Ammon's horn (tissue), 1 donor: ENCODE results near the gene KCNJ12.
"Not testable (repeated sequence)": the region's sequence is repeated elsewhere in the genome, so short reads cannot be mapped to it uniquely, and the experiment has no call there.

ENCODE experiments used
- DNase-seq: peaks from one replicate; pipeline ENCODE4 v3.0.0-alpha.2; 2016; ENCODE audit warnings: low spot score

KCNJ12 gene

GRCh38 chr17:21387616-21388015 lies 11.5 kb downstream of the KCNJ12 start:
- no peak for DNase-seq

DNA sequence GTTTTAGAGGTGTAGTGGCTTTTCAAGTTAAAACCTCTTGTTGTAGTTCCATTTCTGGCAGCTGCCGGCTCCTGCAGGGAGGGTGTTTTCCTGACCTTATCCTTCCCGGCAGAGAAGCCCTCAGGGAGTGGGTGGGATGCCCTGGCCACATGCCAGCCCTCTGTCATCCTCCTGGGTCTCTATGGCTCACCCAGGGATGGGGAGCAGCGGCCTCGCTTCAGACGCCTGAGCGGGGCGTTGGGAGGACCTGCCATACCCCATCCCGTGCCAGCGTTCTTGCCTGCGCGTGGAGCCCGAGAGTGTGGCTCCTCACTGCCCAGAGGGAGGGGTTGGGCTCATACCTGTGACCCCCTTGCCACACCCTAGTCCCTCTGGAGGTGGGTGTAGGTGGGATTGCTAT lies 11.9 kb downstream of the KCNJ12 start:
- no peak for DNase-seq

- no peak for DNase-seq
Measured at GRCh38 chr17:21388944-21389343, 12.8 kb downstream of the KCNJ12 start.

DNA sequence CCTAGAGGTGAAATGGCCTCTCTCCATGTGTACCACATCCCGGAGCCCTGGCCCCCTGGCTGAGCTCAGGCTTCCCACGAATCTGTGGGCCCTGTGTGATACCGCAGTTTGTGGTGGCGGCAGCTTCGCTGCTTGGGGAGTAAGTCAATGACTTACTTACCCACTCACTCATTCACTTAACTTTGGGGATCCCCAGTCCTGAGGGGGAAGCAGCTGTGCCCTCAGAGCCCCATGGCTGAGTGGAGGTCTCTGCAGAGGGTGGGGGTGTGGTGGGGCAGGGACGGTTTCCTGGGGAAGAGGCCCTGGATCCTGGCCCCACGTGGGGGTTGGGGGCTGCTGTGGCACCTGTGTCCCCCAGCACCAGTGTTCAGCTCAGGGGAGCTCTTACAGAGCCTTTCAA lies 13.2 kb downstream of the KCNJ12 start:
- DNase-seq = no peak

GRCh38 chr17:21390294-21390693 lies 14.1 kb downstream of the KCNJ12 start:
- no peak for DNase-seq

- DNase-seq = no peak
Measured at GRCh38 chr17:21392266-21392665, 16.1 kb downstream of the KCNJ12 start.

- no peak for DNase-seq
Measured at GRCh38 chr17:21394265-21394664, 18.1 kb downstream of the KCNJ12 start.

- no peak for DNase-seq
Measured at GRCh38 chr17:21395764-21396163, 19.6 kb downstream of the KCNJ12 start.

- no peak for DNase-seq
Measured at GRCh38 chr17:21396237-21396636, 20.1 kb downstream of the KCNJ12 start.

GRCh38 chr17:21397341-21398190 lies 21.4 kb downstream of the KCNJ12 start:
- DNase-seq = no peak

DNA sequence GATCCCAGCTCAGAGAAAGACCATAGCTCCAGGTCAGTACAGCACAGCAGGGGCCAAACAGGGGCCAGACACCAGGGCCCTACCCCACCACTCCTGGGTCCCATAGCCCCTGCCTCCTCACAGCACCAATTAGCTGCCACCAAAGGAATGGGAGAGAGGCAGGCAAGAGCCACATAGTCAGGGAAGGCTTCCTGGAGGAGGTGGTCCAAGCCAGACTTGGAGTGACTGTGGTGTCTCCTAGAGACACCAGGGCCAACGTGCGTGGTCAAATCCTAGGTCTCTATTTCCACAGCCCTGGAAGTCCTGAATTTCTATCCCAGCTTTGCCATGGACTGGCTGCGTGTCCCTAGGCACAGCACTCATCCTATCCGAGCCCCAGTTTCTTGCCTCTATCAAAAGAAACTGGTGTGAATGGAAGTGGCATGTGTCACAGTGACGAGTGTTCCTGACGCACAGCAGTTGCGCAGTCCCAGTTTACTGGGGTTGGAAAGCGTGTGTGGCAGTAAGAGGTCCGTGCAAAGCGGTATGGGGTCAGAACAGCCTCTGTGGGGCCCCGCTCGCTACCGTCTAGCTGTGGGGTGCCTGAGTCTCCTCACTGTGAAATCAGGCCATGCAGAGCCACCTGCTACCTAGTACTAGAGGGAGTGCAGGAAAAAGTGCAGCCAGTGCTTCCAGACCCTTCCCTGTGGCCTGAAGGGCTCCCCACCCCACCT lies 23.5 kb downstream of the KCNJ12 start:
- no peak for DNase-seq

DNA sequence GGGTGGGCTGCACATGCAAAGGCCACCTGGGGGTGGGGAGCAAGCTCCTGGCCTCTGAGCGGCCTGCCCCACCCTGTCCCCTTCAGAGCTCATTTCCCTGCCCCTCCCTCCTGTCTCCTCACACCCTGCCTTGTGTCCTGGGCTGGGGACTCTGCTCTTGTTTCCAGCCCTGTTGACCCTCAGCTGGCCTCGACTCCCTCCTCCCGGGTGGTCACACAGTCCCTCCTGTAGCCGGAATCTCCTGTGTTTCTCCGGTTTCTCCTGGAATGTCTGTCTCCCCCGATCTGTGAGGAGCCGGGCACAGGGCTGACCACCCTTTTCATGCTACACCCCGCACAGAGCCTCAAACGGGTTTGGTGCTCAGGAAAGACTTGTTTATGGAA lies 24.0 kb downstream of the KCNJ12 start:
- not testable (repeated sequence) for DNase-seq

GRCh38 chr17:21400816-21401593 lies 24.8 kb downstream of the KCNJ12 start:
- DNase-seq = no peak

DNA sequence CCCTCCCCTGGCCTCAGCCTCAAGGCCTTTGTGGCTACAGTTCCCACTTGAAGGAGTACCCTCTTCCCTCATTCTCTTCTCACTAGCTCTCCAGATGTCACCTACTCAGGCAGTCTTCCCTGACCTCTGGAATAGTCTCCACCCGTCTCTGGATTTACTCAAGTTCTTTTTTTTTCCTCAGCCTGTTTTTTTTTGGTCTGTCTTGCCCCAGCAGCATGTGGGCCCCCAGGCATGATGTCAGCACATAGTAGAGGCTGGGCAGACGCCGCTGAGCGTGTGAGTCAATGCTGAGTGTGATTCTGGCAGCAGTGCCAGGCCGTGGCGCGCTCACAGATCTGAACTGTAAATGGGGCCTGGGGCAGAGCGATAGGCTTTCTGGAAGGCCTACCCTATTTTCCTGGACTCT lies 26.0 kb downstream of the KCNJ12 start:
- peak; percentile 83 for DNase-seq

- DNase-seq = not testable (repeated sequence)
Measured at GRCh38 chr17:21402926-21403325, 26.8 kb downstream of the KCNJ12 start.

- not testable (repeated sequence) for DNase-seq
Measured at GRCh38 chr17:21404106-21404505, 27.9 kb downstream of the KCNJ12 start.

DNA sequence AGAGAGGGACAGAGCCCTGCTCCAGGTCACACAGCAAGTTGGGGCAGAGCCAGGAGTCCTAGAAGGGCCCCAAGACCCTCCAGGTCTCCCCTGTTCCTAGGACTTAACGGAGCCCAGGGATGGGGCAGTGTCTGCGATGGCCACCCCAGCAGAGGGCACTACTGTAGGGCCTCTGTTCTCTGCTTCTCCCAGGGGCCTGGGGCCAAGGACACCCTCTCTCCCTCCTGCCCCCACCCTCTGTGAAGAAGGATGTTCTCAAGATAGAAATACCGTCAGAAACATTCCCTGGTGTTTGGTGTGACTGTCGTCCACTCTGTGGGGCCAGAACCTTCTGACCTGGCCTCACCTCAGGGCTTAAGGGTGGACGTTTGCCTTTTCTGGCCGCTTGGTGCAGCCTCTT lies 28.4 kb downstream of the KCNJ12 start:
- not testable (repeated sequence) for DNase-seq

- not testable (repeated sequence) for DNase-seq
Measured at GRCh38 chr17:21404956-21405731, 29.0 kb downstream of the KCNJ12 start.

- not testable (repeated sequence) for DNase-seq
Measured at GRCh38 chr17:21405904-21406400, 29.8 kb downstream of the KCNJ12 start.

- not testable (repeated sequence) for DNase-seq
Measured at GRCh38 chr17:21406616-21407404, 30.7 kb downstream of the KCNJ12 start.

DNA sequence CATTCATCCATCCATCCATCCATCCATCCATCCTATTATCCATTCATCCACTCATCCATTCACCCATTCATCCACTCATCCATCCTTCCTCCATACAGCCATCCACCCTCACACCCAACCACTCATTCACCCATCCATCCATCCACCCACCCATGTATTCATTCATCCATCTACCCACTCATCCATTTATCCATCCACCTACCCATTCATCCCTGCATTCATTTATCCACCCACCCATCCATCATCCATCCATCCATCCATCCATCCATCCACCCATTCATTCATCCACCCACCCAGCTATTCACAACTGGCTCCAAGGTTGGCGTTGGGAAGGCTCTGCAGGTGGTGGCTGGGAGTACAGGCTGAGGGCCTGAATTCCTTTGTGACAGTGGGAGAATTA lies 31.6 kb downstream of the KCNJ12 start:
- not testable (repeated sequence) for DNase-seq
